ENCODE measurements around the gene DUSP2.
A peak's percentile ranks its signal among the peaks of the same experiment; 100 is the strongest.

Gene DUSP2

DNA sequence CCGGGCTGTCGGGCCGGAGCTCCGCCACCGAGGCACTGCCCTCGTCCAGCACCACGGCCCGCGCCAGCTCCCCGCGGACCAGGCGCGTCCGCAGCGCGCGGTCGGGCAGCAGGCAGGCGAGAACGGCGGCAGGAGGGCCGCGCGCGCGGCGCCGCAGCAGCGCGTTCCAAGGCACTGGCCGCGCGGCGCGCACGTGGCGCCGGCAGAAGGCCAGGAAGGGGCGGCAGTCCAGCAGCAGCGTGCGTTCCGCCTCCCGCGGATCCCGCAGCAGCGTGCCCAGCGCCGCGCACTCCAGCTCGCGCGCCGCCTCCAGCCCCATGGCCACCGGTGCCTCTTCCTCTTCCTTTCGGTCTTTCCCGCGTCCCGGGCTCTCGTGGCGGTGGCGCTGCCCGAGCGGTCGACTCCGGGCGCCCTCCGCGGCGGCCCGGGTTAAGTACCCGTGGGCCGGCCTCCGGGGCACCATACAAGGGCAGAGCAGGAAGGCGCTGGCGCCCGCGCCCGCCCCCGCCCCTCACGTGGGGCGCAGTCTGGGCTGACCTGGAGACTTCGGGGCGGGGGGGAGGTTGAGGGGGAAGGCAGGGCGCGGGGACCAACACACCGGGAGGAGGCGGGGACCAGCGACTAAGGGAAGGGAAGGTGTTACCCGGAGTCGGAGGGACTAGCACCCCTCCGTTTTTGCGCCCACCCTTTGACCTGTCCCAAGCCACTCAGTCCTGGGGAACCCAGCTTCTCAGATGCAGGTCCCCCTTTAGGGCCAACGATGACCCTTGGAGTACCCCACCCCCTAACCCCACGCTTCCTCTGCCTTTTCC lies at the start of gene DUSP2:
Gene DUSP2, minus strand, starts transcription at position 405 of the 812 bp plus-strand sequence. Its CDS starts 86 bp downstream, at position 319.
- POLR2A ChIA-PET, result no interaction called here
- TF ChIP-seq TARDBP (IDR thresholded peaks at IDR 0.05) (no peak), CTBP1 (IDR thresholded peaks at IDR 0.05; ENCODE audit: borderline replicate concordance) (no peak), FOXM1 (IDR thresholded peaks at IDR 0.05; ENCODE audit: borderline replicate concordance) (0 out of 2 replicates have a peak, but pooled peaks have one; percentile 48), BHLHE40 (IDR thresholded peaks at IDR 0.05; ENCODE audit: borderline replicate concordance) (no peak), L3MBTL2 (conservative IDR thresholded peaks at IDR 0.05) (peak; percentile 54), HDGF (IDR thresholded peaks at IDR 0.05; ENCODE audit: borderline replicate concordance) (no peak)
- TF ChIP-seq, protein P1, sequence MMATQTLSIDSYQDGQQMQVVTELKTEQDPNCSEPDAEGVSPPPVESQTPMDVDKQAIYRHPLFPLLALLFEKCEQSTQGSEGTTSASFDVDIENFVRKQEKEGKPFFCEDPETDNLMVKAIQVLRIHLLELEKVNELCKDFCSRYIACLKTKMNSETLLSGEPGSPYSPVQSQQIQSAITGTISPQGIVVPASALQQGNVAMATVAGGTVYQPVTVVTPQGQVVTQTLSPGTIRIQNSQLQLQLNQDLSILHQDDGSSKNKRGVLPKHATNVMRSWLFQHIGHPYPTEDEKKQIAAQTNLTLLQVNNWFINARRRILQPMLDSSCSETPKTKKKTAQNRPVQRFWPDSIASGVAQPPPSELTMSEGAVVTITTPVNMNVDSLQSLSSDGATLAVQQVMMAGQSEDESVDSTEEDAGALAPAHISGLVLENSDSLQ (IDR thresholded peaks at IDR 0.05), result no peak
- peak; percentile 64 for DNase-seq (ENCODE audit: extremely low spot score)
- CTCF ChIA-PET, result interaction anchor here (1.0 kb wide), 1 partner anchor 29 kb away, joined by 3 read pairs; no protein-coding TSS in a partner anchor

DNA sequence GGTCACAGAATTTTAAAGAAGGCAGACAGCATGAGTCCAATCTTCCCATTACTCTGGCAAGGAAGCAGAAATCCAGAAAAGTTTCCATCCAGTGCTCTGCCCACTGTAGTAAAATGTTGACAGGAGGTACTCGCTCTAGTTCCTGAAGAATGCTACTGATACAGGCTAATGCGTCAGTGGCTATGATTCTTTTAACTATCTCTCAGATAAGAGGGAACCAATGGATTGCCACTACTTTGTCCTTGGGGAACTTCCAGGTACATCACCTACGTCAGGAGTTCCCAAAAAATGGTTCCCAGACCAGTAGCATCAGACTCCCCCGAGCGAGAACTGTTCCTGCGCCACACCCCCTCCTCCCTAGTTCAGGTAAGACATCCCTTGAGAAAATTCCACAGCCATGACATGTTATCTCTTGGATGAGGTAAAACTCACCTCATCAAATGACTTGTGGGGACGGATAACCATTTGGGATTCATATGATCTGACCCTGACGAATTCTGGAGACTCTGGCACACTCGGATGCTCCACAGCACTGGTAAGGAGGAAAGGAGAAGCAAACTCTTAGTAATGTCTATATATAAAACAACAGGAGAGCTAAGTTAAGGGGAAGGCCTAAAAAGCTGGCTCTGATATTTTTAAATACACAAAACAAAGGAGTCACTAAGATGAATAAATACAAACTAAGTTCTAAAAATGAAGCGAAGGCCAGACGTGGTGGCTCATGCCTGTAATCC lies 46.9 kb upstream of the DUSP2 start:
- no peak for DNase-seq (ENCODE audit: extremely low spot score)
- POLR2A ChIA-PET, result interaction anchor here (1.0 to 1.3 kb wide), 3 partner anchors 16 to 74 kb away, joined by 3 to 4 read pairs (median 3); partner anchors contain the start of genes CIAO1, STARD7 and TMEM127
- CTCF ChIA-PET, result no interaction called here
- TF ChIP-seq BHLHE40 (IDR thresholded peaks at IDR 0.05; ENCODE audit: borderline replicate concordance), result no peak

- DNase-seq (ENCODE audit: extremely low spot score), result no peak
- POLR2A ChIA-PET, result interaction anchor here (0.8 kb wide), 1 partner anchor 20 kb away, joined by 3 read pairs; the partner anchor contains the start of gene STARD7
- no peak for TF ChIP-seq TARDBP (IDR thresholded peaks at IDR 0.05)
- TF ChIP-seq ELF4 (IDR thresholded peaks at IDR 0.05), result no peak
- CTCF ChIA-PET, result no interaction called here
Measured at GRCh38 chr2:96188821-96189526, 43.7 kb upstream of the DUSP2 start.

DNA sequence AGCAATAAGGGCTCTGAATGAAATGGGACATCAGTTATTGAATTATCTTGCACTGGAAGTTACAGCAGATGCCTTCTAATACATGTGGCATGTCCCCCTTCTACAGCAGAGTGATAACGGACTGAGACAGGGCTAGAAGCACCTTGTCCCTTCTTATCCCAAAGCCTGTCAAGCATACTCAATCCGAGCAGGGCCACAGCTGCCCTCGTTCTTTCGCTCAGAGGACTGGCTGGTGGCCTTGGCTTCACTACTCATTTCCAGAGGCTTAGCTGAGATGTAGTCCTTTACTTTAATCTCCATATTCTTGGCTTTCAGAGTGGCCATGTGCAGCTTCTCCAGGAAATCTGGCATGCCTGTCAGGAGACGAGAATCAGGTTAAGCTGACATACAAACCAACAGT lies 41.3 kb upstream of the DUSP2 start:
- POLR2A ChIA-PET, result interaction anchor here (2.0 kb wide), 1 partner anchor 22 kb away, joined by 9 read pairs; the partner anchor contains the start of gene STARD7
- CTCF ChIA-PET, result no interaction called here
- TF ChIP-seq HDGF (IDR thresholded peaks at IDR 0.05; ENCODE audit: borderline replicate concordance) (no peak), FOXM1 (IDR thresholded peaks at IDR 0.05; ENCODE audit: borderline replicate concordance) (no peak), L3MBTL2 (conservative IDR thresholded peaks at IDR 0.05) (no peak), FOXA1 (IDR thresholded peaks at IDR 0.05) (no peak), ELF4 (IDR thresholded peaks at IDR 0.05) (no peak), ARNT (IDR thresholded peaks at IDR 0.05) (no peak), TARDBP (IDR thresholded peaks at IDR 0.05) (no peak), LEF1 (IDR thresholded peaks at IDR 0.05; ENCODE audit: borderline replicate concordance) (no peak), SUZ12 (IDR thresholded peaks at IDR 0.05) (no peak), CTBP1 (IDR thresholded peaks at IDR 0.05; ENCODE audit: borderline replicate concordance) (no peak), BHLHE40 (IDR thresholded peaks at IDR 0.05; ENCODE audit: borderline replicate concordance) (no peak), ZNF384 (IDR thresholded peaks at IDR 0.05) (no peak), NFRKB (IDR thresholded peaks at IDR 0.05) (no peak), SP1 (IDR thresholded peaks at IDR 0.05) (no peak), FOXK2 (IDR thresholded peaks at IDR 0.05) (no peak)
- TF ChIP-seq, protein P1 (IDR thresholded peaks at IDR 0.05), result no peak
- no peak for DNase-seq (ENCODE audit: extremely low spot score)

- TF ChIP-seq FOXA1 (IDR thresholded peaks at IDR 0.05), result no peak
- TF ChIP-seq ZNF384 (IDR thresholded peaks at IDR 0.05), result no peak
- no peak for TF ChIP-seq BHLHE40 (IDR thresholded peaks at IDR 0.05; ENCODE audit: borderline replicate concordance)
- no peak for TF ChIP-seq SUZ12 (IDR thresholded peaks at IDR 0.05)
- no peak for TF ChIP-seq CTBP1 (IDR thresholded peaks at IDR 0.05; ENCODE audit: borderline replicate concordance)
- TF ChIP-seq FOXK2 (IDR thresholded peaks at IDR 0.05), result no peak
- no peak for TF ChIP-seq ARNT (IDR thresholded peaks at IDR 0.05)
- no peak for TF ChIP-seq SP1 (IDR thresholded peaks at IDR 0.05)
- TF ChIP-seq L3MBTL2 (conservative IDR thresholded peaks at IDR 0.05), result no peak
- TF ChIP-seq HDGF (IDR thresholded peaks at IDR 0.05; ENCODE audit: borderline replicate concordance), result no peak
- TF ChIP-seq TARDBP (IDR thresholded peaks at IDR 0.05), result no peak
- TF ChIP-seq LEF1 (IDR thresholded peaks at IDR 0.05; ENCODE audit: borderline replicate concordance), result no peak
- TF ChIP-seq FOXM1 (IDR thresholded peaks at IDR 0.05; ENCODE audit: borderline replicate concordance), result no peak
- TF ChIP-seq, protein P1 (IDR thresholded peaks at IDR 0.05), result no peak
- TF ChIP-seq NFRKB (IDR thresholded peaks at IDR 0.05), result no peak
- POLR2A ChIA-PET, result interaction anchor here (2.0 kb wide), 1 partner anchor 23 kb away, joined by 9 read pairs; the partner anchor contains the start of gene STARD7
- no peak for DNase-seq (ENCODE audit: extremely low spot score)
- CTCF ChIA-PET, result interaction anchor here (1.1 kb wide), 1 partner anchor 11 kb away, joined by 3 read pairs; no protein-coding TSS in a partner anchor
Measured at GRCh38 chr2:96185516-96185915, 40.3 kb upstream of the DUSP2 start.

Data from HEK293T (cell line).